ENCODE results near the gene BLVRA.
"Not testable (repeated sequence)": the region's sequence is repeated elsewhere in the genome, so short reads cannot be mapped to it uniquely, and the experiment has no call there.

The BLVRA gene

GRCh38 chr7:43758029-43758821 is at the start of gene BLVRA:
TSS of gene BLVRA (plus strand) at chr7:43758680. CDS start at chr7:43771159, 12,479 bp downstream.
- FAIRE-seq: no peak
- peak; percentile 65 for DNase-seq (ENCODE audit: insufficient read length, low spot score)

GRCh38 chr7:43711503-43711902 is 47.0 kb upstream of the BLVRA start:
- FAIRE-seq: no peak
- DNase-seq (ENCODE audit: insufficient read length, low spot score): no peak

DNA sequence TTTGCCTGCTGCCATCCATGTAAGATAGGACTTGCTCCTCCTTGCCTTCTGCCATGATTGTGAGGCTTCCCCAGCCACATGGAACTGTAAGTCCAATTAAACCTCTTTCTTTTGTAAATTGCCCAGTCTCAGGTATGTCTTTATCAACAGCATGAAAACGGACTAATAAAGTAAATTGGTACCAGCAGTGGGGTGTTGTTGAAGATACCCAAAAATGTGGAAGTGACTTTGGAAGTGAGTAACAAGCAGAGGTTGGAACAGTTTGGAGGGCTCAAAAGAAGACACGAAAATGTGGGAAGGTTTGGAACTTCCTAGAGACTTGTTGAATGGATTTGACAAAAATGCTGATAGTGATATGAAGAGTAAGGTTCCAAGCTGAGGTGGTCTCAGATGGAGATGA is 42.5 kb upstream of the BLVRA start:
- FAIRE-seq; DNase-seq (ENCODE audit: insufficient read length, low spot score): not testable (repeated sequence)

DNA sequence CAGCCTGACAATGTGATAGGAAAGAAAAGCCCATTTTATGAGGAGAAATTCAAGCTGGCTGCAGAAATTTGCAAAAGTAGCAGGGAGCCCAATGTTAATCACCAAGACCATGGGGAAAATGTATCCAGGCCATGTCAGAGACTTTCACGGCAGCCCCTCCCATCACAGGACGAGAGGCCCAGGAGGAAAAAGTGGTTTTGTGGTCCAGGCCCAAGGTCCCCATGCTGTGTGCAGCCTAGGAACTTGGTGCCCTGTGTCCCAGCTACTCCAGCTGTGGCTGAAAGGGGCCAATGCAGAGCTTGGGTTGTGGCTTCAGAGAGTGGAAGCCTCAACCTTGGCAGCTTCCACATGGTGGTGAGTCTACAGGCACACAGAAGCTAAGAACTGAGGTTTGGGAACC is 41.9 kb upstream of the BLVRA start:
- DNase-seq (ENCODE audit: insufficient read length, low spot score): no peak
- FAIRE-seq: no peak

DNA sequence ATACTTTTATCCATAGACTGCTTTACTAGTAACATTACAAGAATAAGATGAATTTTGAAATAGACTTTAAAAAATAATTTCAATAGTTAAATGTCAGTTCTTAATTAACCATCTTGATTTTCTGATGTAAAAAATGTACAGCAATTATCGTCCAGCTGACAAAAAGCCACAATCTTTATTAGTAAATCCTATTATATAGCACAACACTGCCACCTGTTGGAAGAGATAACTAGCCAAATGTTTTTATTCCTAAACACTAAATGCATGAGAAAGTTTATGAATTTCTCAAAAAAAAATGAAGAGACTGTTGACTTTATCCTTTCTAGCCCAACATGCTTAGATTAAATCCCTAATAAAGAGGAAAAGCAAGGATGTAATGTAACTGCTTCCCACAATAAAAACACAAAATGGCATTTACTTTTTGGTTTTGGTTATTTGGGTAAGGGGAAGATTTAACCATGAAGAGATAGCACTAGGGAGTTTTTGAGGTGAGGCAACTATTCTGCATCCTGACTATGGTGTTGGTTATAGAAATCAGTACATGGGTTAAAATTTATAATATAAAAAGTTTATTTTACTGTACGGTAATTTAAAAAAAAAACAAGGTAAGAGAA is 37.2 kb upstream of the BLVRA start:
- FAIRE-seq (peak; percentile 4), DNase-seq (ENCODE audit: insufficient read length, low spot score) (no peak)

- DNase-seq (ENCODE audit: insufficient read length, low spot score) (no peak), FAIRE-seq (no peak)
Observed at GRCh38 chr7:43723007-43723341, 35.5 kb upstream of the BLVRA start.

DNA sequence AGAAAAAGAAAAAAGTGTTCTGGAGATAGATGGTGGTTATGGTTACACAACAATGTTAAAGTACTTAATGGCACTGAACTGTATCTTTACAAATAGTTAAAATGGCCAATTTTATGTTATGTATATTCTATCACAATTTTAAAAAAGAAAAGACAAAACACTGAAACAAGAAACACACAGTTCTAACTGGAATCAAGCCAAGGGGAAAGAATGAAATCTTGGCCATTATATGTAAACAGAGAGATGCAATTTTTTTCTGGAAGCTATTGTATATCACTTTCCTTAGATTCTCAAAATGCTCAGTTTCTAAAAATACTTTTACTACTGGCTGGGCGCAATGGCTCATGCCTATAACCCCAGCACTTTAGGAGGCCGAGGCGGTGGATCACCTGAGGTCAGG is 33.2 kb upstream of the BLVRA start:
- no peak for FAIRE-seq

DNA sequence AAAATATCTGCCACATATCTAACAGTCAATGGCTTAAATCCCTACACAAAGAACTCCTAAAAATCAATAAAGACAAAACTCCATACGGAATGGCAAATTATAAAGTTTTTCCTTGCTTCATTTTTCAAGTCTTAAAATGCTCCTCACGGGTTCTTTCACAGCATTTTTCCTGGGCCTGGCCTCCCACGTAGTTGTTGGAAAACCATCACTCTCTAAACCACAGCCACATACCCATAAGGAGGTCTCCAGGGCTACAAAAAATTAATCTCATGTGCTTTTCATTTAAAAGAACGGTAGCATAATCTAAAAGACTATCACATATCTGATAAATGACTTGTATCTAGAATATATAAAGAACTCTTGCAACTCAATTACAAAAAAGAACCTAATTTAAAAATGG is 32.0 kb upstream of the BLVRA start:
- FAIRE-seq: no peak

More for the DNA sequence above, 33.2 kb upstream of the BLVRA start:
- DNase-seq (ENCODE audit: insufficient read length, low spot score): no peak

DNA sequence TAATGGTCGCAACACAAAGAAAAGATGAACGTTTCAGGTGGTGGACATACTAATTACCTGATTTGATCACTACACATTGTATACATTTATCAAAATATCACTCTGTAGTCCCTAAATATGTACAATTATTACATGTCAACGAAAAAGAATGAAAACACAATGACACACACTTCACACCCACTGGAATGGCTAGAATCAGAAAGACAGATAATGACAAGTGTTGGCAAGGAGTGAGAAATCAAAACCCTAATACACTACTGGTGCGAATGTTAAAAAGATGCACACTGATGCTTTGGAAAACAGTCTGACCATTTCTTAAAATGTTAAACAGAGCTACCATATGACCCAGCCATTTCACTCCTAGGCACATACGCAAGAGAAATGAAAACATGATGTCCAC is 31.5 kb upstream of the BLVRA start:
- FAIRE-seq (no peak), DNase-seq (ENCODE audit: insufficient read length, low spot score) (no peak)

More for the DNA sequence above, 32.0 kb upstream of the BLVRA start:
- no peak for DNase-seq (ENCODE audit: insufficient read length, low spot score)

DNA sequence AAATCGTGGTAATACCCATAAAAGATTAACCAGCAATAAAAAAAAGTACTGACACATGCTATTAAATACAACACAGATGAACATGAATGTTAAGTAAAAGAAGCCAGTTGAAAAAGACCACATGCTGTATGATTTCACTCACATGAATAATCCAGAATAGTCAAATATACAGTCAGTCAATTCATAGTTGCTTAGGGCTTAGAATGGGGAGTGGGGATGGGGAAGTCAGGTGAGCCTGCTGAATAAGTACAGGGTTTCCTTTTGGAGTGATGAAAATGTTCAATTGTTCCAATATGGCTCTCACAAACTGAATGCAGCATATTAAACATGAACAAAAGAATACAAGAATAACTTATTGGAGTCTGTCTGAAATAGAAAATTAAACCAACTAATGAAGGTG is 31.0 kb upstream of the BLVRA start:
- FAIRE-seq: no peak
- no peak for DNase-seq (ENCODE audit: insufficient read length, low spot score)

- DNase-seq (ENCODE audit: insufficient read length, low spot score): peak; percentile 53
- peak; percentile 96 for FAIRE-seq
Observed at GRCh38 chr7:43729214-43729923, 29.1 kb upstream of the BLVRA start, which contains the start of gene COA1. TSS of gene COA1 (minus strand) at chr7:43729523. CDS start at chr7:43648614, 80,909 bp downstream.

DNA sequence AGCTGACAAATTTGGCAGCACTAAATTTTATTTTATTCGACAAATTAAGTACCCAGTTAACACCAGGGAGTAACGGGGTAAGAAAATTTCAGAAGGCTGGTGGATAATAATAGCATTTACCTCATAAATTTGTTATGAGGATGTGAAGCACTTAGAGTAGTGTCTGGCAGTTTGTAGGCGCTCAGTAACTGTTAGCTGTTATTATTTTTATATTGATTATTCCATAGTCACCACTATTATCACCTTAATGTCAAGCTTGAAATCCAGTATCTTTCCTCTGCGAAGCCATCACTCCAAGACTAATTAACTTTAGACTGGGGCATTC is 28.6 kb upstream of the BLVRA start:
- FAIRE-seq (no peak), DNase-seq (ENCODE audit: insufficient read length, low spot score) (no peak)

DNA sequence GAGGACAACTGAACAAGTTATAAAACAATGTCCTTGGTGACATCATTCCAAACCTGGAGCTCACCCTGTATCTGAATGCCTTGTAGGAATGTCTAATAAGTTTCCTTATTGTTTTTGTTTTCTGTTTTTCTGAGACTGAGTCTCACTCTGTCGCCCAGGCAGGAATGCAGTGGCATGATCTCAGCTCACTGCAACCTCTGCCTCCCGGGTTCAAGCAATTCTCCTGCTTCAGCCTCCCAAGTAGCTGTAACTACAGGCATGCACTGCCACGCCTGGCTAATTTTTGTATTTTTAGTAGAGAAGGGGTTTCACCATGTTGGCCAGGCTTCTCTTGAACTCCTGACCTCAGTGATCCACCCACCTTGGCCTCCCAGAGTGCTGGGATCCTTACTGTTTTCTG is 27.0 kb upstream of the BLVRA start:
- not testable (repeated sequence) for FAIRE-seq; DNase-seq (ENCODE audit: insufficient read length, low spot score)

DNA sequence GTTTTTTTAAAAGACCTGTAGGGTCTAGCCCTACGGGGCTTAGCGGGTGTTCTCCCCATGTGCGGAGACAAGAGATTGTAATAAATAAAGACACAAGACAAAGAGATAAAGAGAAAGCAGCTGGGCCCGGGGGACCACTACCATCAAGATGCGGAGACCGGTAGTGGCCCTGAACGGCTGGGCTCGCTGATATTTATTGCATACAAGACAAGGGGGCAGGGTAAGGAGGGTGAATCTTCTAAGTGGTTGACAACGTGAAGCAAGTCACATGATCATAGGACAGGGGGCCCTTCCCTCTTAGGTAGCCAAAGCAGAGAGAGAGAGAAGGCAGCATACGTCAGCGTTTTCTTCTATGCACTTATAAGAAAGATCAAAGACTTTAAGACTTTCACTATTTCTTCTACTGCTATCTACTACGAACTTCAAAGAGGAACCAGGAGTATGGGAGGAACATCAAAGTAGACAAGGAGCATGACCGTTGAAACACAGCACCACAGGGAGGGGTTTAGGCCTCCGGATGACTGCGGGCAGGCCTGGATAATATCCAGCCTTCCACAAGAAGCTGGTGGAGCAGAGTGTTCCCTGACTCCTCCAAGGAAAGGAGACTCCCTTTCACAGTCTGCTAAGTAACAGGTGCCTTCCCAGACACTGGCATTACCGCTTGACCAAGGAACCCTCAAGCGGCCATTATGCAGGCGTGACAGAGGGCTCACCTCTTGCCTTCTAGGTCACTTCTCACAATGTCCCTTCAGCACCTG is 23.7 kb upstream of the BLVRA start:
- not testable (repeated sequence) for DNase-seq (ENCODE audit: insufficient read length, low spot score); FAIRE-seq

- DNase-seq (ENCODE audit: insufficient read length, low spot score): no peak
- FAIRE-seq: no peak
Observed at GRCh38 chr7:43735403-43735801, 23.1 kb upstream of the BLVRA start.

DNA sequence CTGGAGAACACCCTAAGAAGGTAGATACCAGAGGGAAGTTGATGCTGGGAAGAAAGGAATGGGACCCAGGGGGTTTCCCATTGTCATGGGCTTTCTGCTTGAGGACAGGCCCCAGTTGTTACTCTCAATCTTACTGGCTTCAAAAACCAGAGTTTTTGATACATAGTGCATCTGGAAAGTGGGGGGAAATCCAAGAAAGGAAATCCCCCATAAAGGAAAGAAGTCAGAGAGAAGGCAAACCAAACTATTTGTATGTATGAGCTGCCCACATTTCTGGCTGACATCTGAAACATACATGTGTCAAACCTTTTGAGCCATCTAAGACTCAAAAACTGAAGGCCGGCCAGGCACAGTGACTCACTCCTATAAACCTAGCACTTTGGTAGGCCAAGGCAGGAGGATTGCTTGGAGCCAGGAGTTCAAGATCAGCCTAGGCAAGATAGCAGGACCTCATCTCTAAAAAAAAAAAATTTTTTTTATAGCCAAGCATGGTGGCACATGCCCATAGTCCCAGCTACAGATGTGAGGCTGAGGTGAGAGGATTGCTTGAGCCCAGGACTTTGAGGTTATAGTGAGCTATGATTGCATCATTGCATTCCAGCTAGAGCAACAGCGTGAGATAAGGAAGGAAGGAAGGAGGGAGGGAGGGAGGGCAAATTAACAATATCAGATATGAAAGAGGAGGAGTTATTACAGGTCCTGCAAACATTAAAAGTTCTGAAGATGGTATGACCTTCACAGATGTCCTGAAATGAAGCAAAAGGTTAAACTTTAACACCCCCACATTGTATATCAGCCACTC is 22.5 kb upstream of the BLVRA start:
- FAIRE-seq: peak; percentile 83
- DNase-seq (ENCODE audit: insufficient read length, low spot score): no peak

GRCh38 chr7:43737467-43738127 is 20.9 kb upstream of the BLVRA start:
- FAIRE-seq (no peak), DNase-seq (ENCODE audit: insufficient read length, low spot score) (no peak)

DNA sequence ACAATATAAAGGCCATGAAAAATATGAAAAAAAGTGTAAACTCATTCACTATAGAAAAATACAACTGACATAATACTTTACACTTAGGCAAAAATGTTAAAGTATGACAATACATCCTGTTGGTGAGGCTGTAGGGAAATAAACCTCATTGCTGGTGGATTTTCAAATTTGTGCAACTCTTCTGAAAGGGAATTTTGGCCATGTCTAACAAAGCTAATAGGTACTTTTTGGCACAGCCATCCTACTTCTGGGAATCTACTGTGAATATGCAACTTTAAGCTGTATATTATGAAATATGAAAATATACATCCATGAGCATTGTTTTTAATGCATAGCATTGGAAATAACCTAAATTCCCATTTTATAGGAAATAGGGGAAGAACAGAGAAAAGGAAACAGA is 15.8 kb upstream of the BLVRA start:
- FAIRE-seq: no peak

DNA sequence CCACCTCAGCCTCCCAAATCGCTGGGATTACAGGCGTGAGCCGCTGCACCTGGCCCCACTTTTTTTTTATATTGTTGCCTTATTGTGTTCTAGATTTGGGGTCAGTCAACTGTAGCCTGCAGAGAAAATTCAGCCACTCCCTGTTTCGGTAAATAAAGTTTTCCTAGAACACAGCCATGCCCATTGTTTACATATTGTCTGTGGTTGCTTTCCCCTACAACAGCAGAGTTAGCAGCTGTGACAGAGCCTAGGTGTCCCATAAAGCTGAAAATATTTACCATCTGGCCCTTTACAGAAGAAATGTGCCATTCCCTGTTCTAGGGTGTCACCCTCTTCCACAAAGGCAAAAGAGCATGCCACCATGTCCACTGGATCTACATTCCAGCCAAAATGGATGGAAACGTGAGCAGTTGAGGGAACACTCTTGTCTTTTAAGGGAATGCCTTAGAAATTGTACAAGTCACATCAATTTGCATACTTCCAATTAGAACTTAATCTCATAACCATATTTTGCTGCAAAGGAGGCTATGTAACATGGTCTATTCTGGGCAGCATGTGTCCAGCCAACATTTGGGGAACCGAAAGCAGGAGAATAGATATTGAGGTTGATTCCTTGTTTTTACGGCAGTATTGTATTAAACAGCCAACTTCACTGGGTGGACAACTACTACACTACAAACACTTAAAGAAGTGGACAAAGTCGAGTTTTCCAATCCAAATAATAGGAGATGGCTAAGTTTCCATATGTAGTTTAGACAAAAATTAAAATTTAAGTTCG is 11.0 kb upstream of the BLVRA start:
- FAIRE-seq: no peak
- DNase-seq (ENCODE audit: insufficient read length, low spot score): no peak

More for the DNA sequence above, 15.8 kb upstream of the BLVRA start:
- DNase-seq (ENCODE audit: insufficient read length, low spot score): no peak

All from GM19239 (cell line).